Fibroblast of lung (primary cell): Measurements from ENCODE around the gene LTBP2. TPM values are rescaled to one million over a fixed set of nuclear protein-coding genes. Genes with fewer than 3 reads are reported as not detected.

ENCODE experiments used
- DNase-seq, 2 donors: peaks; one replicate each; pipeline versions ENCODE4 v3.0.0 to v3.0.0-alpha.2; 2010; ENCODE audit warnings: low read depth in 2 of 2
- H2AFZ ChIP-seq: 2 replicates; pipeline ENCODE4 v1.5.1; 2012; ENCODE audit warnings: low read length, control low read depth, inconsistent platforms
- H3K27ac ChIP-seq: 2 replicates; pipeline ENCODE4 v1.5.1; 2011; ENCODE audit warnings: low read length, control low read depth; ENCODE audit not compliant: insufficient read depth
- H3K27me3 ChIP-seq: 2 replicates; pipeline ENCODE4 v1.5.1; 2011; ENCODE audit warnings: mild to moderate bottlenecking, low read length; ENCODE audit not compliant: control insufficient read depth, insufficient read depth
- H3K36me3 ChIP-seq: 2 replicates; pipeline ENCODE4 v1.5.1; 2011; ENCODE audit warnings: low read length; ENCODE audit not compliant: control insufficient read depth, insufficient read depth
- H3K4me1 ChIP-seq: 2 replicates; pipeline ENCODE4 v1.5.1; 2011; ENCODE audit warnings: low read length; ENCODE audit not compliant: control insufficient read depth, insufficient read depth; ENCODE audit errors: extremely low read depth
- H3K4me2 ChIP-seq: 2 replicates; pipeline ENCODE4 v1.5.1; 2011; ENCODE audit warnings: low read length, control low read depth; ENCODE audit not compliant: insufficient read depth; ENCODE audit errors: extremely low read depth
- H3K4me3 ChIP-seq, 4 experiments: fragments of 200-600 bp in 1 of 4; sonication (generic) in 1 of 4; replicated peaks in 1 of 4; 2 replicates each; pipeline ENCODE4 v1.5.1; 2011 to 2016; ENCODE audit warnings: low read length in 4 of 4, low read depth in 3 of 4, mild to moderate bottlenecking in 3 of 4, control low read depth in 2 of 4, inconsistent platforms in 1 of 4, mixed read lengths in 1 of 4; ENCODE audit not compliant: insufficient read depth in 1 of 4; ENCODE audit errors: control extremely low read depth in 1 of 4
- H3K79me2 ChIP-seq: 2 replicates; pipeline ENCODE4 v1.5.1; 2012; ENCODE audit warnings: mild to moderate bottlenecking, low read length, inconsistent platforms; ENCODE audit not compliant: control insufficient read depth, insufficient read depth
- H3K9ac ChIP-seq: 2 replicates; pipeline ENCODE4 v1.5.1; 2011; ENCODE audit warnings: mild to moderate bottlenecking, low read length, control low read depth; ENCODE audit not compliant: insufficient read depth
- H3K9me3 ChIP-seq: 2 replicates; pipeline ENCODE4 v1.5.1; 2012; ENCODE audit warnings: low read depth, low read length; ENCODE audit not compliant: control insufficient read depth, insufficient read depth
- H4K20me1 ChIP-seq: 2 replicates; pipeline ENCODE4 v1.5.1; 2011; ENCODE audit warnings: low read length; ENCODE audit not compliant: control insufficient read depth, insufficient read depth; ENCODE audit errors: extremely low read depth
- EZH2 ChIP-seq: IDR thresholded peaks from 2 replicates; pipeline ENCODE4 v1.5.1; 2012; ENCODE audit warnings: low read length, control low read depth, mild to moderate bottlenecking; ENCODE audit errors: missing control alignments
- polyA plus RNA-seq, 2 donors: library from polyadenylated mRNA; depleted of rRNA in 1 of 2; stranded (reverse) in 1 of 2; unstranded in 1 of 2; fragments of >200 nt; gene quantifications; 2 replicates each; pipeline ENCODE4 v1.2.1, GENCODE V29; 2011 to 2012; ENCODE audit warnings: missing spikeins in 1 of 2
- total RNA-seq: library from RNA; depleted of rRNA; stranded (reverse); fragments of >200 nt; gene quantifications from 2 replicates; pipeline ENCODE4 v1.2.1, GENCODE V29; 2014
- TF ChIP-seq, protein P1 (sequence below), 2 donors: IDR thresholded peaks in 1 of 2; conservative IDR thresholded peaks in 1 of 2; 1 replicate in 1 of 2; 2 replicates in 1 of 2; pipeline ENCODE4 v1.5.1; 2011 to 2012; ENCODE audit warnings: low read length in 2 of 2, control low read depth in 1 of 2, inconsistent platforms in 1 of 2, low read depth in 1 of 2, mild to moderate bottlenecking in 1 of 2

Gene LTBP2
- total and polyA plus RNA-seq, 2 donors (not counting 1 experiment from before 2014, with no cell fraction given): 108 to 514 TPM

- Histone ChIP-seq H3K9me3 (no peaks in the 10 kb centered on the region), H3K36me3 (peaks cover 12% of the 10 kb centered on the region), H3K4me2 (no peak overlapping the region), H3K4me1 (peaks cover 58% of the 10 kb centered on the region), H3K9ac (no peak overlapping the region), H2AFZ (no peak overlapping the region), H3K27me3 (no peaks in the 10 kb centered on the region), H3K79me2 (peaks cover 63% of the 10 kb centered on the region), H3K4me3 (no peak overlapping the region), H3K27ac (peak overlapping the region; percentile 97), H4K20me1 (no peaks in the 10 kb centered on the region)
- DNase-seq: no peak
- TF ChIP-seq EZH2: no peak
- TF ChIP-seq, protein P1, sequence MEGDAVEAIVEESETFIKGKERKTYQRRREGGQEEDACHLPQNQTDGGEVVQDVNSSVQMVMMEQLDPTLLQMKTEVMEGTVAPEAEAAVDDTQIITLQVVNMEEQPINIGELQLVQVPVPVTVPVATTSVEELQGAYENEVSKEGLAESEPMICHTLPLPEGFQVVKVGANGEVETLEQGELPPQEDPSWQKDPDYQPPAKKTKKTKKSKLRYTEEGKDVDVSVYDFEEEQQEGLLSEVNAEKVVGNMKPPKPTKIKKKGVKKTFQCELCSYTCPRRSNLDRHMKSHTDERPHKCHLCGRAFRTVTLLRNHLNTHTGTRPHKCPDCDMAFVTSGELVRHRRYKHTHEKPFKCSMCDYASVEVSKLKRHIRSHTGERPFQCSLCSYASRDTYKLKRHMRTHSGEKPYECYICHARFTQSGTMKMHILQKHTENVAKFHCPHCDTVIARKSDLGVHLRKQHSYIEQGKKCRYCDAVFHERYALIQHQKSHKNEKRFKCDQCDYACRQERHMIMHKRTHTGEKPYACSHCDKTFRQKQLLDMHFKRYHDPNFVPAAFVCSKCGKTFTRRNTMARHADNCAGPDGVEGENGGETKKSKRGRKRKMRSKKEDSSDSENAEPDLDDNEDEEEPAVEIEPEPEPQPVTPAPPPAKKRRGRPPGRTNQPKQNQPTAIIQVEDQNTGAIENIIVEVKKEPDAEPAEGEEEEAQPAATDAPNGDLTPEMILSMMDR (conservative IDR thresholded peaks at IDR 0.05 in 1 of 2, IDR thresholded peaks at IDR 0.05 in 1 of 2; ENCODE audit: low read depth in 1 of 2, low read length in 2 of 2): no peak
Observed at GRCh38 chr14:74575507-74575906, 36.5 kb downstream of the LTBP2 start.

GRCh38 chr14:74574706-74575105, 37.3 kb downstream of the LTBP2 start:
- peaks cover 59% of the 10 kb centered on the region for H3K4me1 ChIP-seq
- no peak overlapping the region for H2AFZ ChIP-seq
- DNase-seq: no peak
- no peaks in the 10 kb centered on the region for H3K27me3 ChIP-seq
- TF ChIP-seq, protein P1 (conservative IDR thresholded peaks at IDR 0.05 in 1 of 2, IDR thresholded peaks at IDR 0.05 in 1 of 2; ENCODE audit: low read depth in 1 of 2, low read length in 2 of 2): no peak
- TF ChIP-seq EZH2: no peak
- no peak overlapping the region for H3K4me3 ChIP-seq
- H3K27ac ChIP-seq: peak overlapping the region; percentile 97
- no peaks in the 10 kb centered on the region for H4K20me1 ChIP-seq
- H3K9me3 ChIP-seq: no peaks in the 10 kb centered on the region
- H3K4me2 ChIP-seq: peak overlapping the region; percentile 15
- H3K36me3 ChIP-seq: peaks cover 14% of the 10 kb centered on the region
- H3K79me2 ChIP-seq: peaks cover 69% of the 10 kb centered on the region
- H3K9ac ChIP-seq: no peak overlapping the region

- H3K27me3 ChIP-seq: no peaks in the 10 kb centered on the region
- H3K9me3 ChIP-seq: no peaks in the 10 kb centered on the region
- H3K4me2 ChIP-seq: no peak overlapping the region
- no peaks in the 10 kb centered on the region for H4K20me1 ChIP-seq
- H3K36me3 ChIP-seq: peaks cover 9% of the 10 kb centered on the region
- TF ChIP-seq EZH2: no peak
- TF ChIP-seq, protein P1 (conservative IDR thresholded peaks at IDR 0.05 in 1 of 2, IDR thresholded peaks at IDR 0.05 in 1 of 2; ENCODE audit: low read depth in 1 of 2, low read length in 2 of 2): no peak
- peak in 1 of 2 donors; percentile 80 for DNase-seq
- H3K4me1 ChIP-seq: peaks cover 59% of the 10 kb centered on the region
- H3K9ac ChIP-seq: no peak overlapping the region
- H3K79me2 ChIP-seq: peaks cover 69% of the 10 kb centered on the region
- H3K27ac ChIP-seq: peak overlapping the region; percentile 97
- H2AFZ ChIP-seq: no peak overlapping the region
- no peak overlapping the region for H3K4me3 ChIP-seq
Observed at GRCh38 chr14:74574090-74574433, 38.0 kb downstream of the LTBP2 start.
